ENCODE results near the gene QRFP. TPM values are rescaled to one million over a fixed set of nuclear protein-coding genes. Genes with fewer than 3 reads are reported as not detected.

The QRFP gene
- total RNA-seq, 1 donor from 2014 or later = not detected

GRCh38 chr9:130869250-130869649 is 27.4 kb downstream of the QRFP start:
- TF ChIP-seq, protein P1, sequence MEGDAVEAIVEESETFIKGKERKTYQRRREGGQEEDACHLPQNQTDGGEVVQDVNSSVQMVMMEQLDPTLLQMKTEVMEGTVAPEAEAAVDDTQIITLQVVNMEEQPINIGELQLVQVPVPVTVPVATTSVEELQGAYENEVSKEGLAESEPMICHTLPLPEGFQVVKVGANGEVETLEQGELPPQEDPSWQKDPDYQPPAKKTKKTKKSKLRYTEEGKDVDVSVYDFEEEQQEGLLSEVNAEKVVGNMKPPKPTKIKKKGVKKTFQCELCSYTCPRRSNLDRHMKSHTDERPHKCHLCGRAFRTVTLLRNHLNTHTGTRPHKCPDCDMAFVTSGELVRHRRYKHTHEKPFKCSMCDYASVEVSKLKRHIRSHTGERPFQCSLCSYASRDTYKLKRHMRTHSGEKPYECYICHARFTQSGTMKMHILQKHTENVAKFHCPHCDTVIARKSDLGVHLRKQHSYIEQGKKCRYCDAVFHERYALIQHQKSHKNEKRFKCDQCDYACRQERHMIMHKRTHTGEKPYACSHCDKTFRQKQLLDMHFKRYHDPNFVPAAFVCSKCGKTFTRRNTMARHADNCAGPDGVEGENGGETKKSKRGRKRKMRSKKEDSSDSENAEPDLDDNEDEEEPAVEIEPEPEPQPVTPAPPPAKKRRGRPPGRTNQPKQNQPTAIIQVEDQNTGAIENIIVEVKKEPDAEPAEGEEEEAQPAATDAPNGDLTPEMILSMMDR (IDR thresholded peaks at IDR 0.05; ENCODE audit: unreplicated experiment) = no peak
- Mint-ChIP-seq H3K4me3 (ENCODE audit: unreplicated experiment) (no peak overlapping the region), H3K36me3 (ENCODE audit: low read depth, unreplicated experiment) (peaks cover 26% of the 10 kb centered on the region), H3K27ac (ENCODE audit: unreplicated experiment) (no peak overlapping the region), H3K9me3 (ENCODE audit: unreplicated experiment) (no peaks in the 10 kb centered on the region), H3K27me3 (ENCODE audit: unreplicated experiment) (no peaks in the 10 kb centered on the region), H3K4me1 (ENCODE audit: unreplicated experiment) (peaks cover 7% of the 10 kb centered on the region)
- no peak for DNase-seq (ENCODE audit: low spot score)

DNA sequence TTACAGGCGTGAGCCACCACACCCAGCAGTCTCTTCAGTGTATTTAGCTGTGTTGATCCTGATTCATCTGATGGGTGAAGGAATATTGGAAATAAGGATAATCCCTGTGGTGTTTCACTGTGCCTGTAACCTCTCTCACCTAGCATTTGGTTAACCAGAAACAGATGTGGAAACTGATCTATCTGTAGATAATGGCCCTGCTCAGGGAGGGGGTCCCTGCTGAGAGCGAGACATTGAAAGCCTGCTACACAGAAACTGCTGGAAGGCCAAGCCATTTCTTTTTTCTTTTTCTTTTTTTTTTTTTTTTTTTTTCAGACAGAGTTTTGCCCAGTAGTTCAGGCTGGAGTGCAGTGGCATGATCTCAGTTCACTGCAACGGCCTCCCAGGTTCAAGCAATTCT is 28.4 kb downstream of the QRFP start:
- Mint-ChIP-seq H3K36me3 (ENCODE audit: low read depth, unreplicated experiment) (peaks cover 18% of the 10 kb centered on the region), H3K9me3 (ENCODE audit: unreplicated experiment) (no peaks in the 10 kb centered on the region), H3K4me1 (ENCODE audit: unreplicated experiment) (peaks cover 9% of the 10 kb centered on the region), H3K27me3 (ENCODE audit: unreplicated experiment) (peaks cover 2% of the 10 kb centered on the region), H3K27ac (ENCODE audit: unreplicated experiment) (no peak overlapping the region), H3K4me3 (ENCODE audit: unreplicated experiment) (no peak overlapping the region)
- no peak for DNase-seq (ENCODE audit: low spot score)
- TF ChIP-seq, protein P1 (IDR thresholded peaks at IDR 0.05; ENCODE audit: unreplicated experiment) = no peak

DNA sequence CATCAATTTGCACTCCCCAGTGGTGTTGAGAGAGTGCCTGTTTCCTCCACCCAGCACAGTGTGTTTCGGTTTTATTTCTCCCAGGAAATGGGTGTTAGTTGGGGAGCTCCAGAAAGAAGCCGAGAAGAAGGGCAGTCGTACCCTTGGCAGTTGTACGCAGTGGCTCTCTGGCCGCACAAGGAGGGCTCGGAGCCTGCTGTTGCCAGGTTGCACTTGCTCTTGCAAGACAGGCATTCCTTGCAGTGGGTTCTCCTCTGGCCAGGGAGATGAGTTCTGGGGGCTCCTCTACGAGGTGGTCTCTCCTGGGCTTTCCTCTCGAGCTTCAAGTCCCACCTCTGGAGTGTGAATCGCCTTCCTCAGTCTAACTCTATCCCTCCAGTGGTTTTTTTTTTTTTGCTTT is 29.1 kb downstream of the QRFP start:
- DNase-seq (ENCODE audit: low spot score) = no peak
- H3K27ac Mint-ChIP-seq (ENCODE audit: unreplicated experiment) = no peak overlapping the region
- peaks cover 11% of the 10 kb centered on the region for H3K4me1 Mint-ChIP-seq (ENCODE audit: unreplicated experiment)
- peaks cover 2% of the 10 kb centered on the region for H3K27me3 Mint-ChIP-seq (ENCODE audit: unreplicated experiment)
- H3K9me3 Mint-ChIP-seq (ENCODE audit: unreplicated experiment) = no peaks in the 10 kb centered on the region
- peaks cover 18% of the 10 kb centered on the region for H3K36me3 Mint-ChIP-seq (ENCODE audit: low read depth, unreplicated experiment)
- TF ChIP-seq, protein P1 (IDR thresholded peaks at IDR 0.05; ENCODE audit: unreplicated experiment) = no peak
- no peak overlapping the region for H3K4me3 Mint-ChIP-seq (ENCODE audit: unreplicated experiment)

DNA sequence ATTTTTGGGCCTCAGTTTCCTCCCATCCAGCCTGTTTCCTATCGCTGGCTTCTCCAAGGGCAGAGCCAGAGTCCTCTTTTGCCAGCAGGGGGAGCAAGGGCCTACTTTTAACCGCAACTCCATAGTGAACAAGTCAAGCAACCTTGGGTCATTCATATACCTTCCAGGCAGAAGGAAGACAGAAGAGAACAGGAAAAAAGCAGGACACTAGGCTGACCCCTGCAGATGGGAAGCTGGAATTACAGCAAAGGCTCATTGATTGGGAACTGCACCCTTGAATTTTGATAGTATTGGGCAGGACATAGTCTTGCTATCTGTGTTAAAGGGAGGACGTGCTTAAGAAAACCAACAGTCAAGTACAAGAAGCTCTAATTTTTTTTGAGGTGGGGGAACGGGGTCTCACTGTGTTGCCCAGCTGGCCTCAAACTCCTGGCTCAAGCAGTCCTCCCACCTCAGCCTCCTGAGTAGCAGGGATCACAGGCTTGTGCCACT is 30.1 kb downstream of the QRFP start:
- peaks cover 12% of the 10 kb centered on the region for H3K36me3 Mint-ChIP-seq (ENCODE audit: low read depth, unreplicated experiment)
- peaks cover 15% of the 10 kb centered on the region for H3K4me1 Mint-ChIP-seq (ENCODE audit: unreplicated experiment)
- H3K4me3 Mint-ChIP-seq (ENCODE audit: unreplicated experiment) = no peak overlapping the region
- TF ChIP-seq, protein P1 (IDR thresholded peaks at IDR 0.05; ENCODE audit: unreplicated experiment) = peak; percentile 93
- H3K27me3 Mint-ChIP-seq (ENCODE audit: unreplicated experiment) = peaks cover 3% of the 10 kb centered on the region
- peak; percentile 85 for DNase-seq (ENCODE audit: low spot score)
- no peak overlapping the region for H3K27ac Mint-ChIP-seq (ENCODE audit: unreplicated experiment)
- no peaks in the 10 kb centered on the region for H3K9me3 Mint-ChIP-seq (ENCODE audit: unreplicated experiment)

DNA sequence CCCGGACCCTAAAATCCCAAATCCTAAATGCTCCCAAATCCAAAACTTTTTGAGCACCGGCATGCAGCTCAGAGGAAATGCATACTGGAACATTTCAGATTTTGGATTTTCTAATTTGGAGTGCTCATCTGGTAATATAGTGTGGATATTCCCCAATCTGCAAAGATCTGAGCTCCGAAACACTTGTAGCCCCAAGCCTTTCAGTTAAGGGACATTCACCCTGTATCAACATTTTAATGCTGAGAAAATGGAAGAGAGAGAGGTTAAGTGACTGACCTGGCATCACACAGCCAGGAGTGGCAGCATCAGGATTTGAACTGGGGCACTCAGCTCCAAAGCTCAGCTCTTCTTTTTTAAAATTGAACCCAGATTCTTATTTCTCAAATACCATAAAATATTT is 30.7 kb downstream of the QRFP start:
- H3K27ac Mint-ChIP-seq (ENCODE audit: unreplicated experiment) = no peak overlapping the region
- H3K36me3 Mint-ChIP-seq (ENCODE audit: low read depth, unreplicated experiment) = peaks cover 12% of the 10 kb centered on the region
- peaks cover 3% of the 10 kb centered on the region for H3K27me3 Mint-ChIP-seq (ENCODE audit: unreplicated experiment)
- DNase-seq (ENCODE audit: low spot score) = no peak
- H3K4me3 Mint-ChIP-seq (ENCODE audit: unreplicated experiment) = no peak overlapping the region
- no peaks in the 10 kb centered on the region for H3K9me3 Mint-ChIP-seq (ENCODE audit: unreplicated experiment)
- TF ChIP-seq, protein P1 (IDR thresholded peaks at IDR 0.05; ENCODE audit: unreplicated experiment) = no peak
- H3K4me1 Mint-ChIP-seq (ENCODE audit: unreplicated experiment) = peaks cover 19% of the 10 kb centered on the region

Data from endothelial cell (in vitro differentiated cells).